HepG2 (cell line): ENCODE results near the gene ADIPOR2. TPM values are rescaled to one million over a fixed set of nuclear protein-coding genes. Genes with fewer than 3 reads are reported as not detected.
A peak's percentile ranks its signal among the peaks of the same experiment; 100 is the strongest.

Experiments
- CCAR2 ChIP-seq: fragments of 200-400 bp; formaldehyde crosslinking; optimal IDR thresholded peaks from 2 replicates; pipeline ENCODE3; 2018; ENCODE audit warnings: low read depth, mild to moderate bottlenecking, low read length, moderate library complexity
- CHD2 ChIP-seq: IDR thresholded peaks from 2 replicates; pipeline ENCODE4 v1.6.1; 2011; ENCODE audit warnings: low read depth, low read length, improper control_type of control experiment
- HHEX ChIP-seq: IDR thresholded peaks from 2 replicates; pipeline ENCODE4 v1.6.1; 2016; ENCODE audit warnings: control low read depth
- HOXA3 ChIP-seq: sonication (generic); formaldehyde crosslinking; IDR thresholded peaks from 2 replicates; pipeline ENCODE4 v1.5.0; 2020; ENCODE audit warnings: missing genetic modification reagents
- JDP2 ChIP-seq: sonication (generic); formaldehyde crosslinking; IDR thresholded peaks from 2 replicates; pipeline ENCODE4 v1.8.1; 2022; ENCODE audit warnings: missing genetic modification reagents, borderline replicate concordance
- NFATC3 ChIP-seq: sonication (generic); formaldehyde crosslinking; IDR thresholded peaks from 2 replicates; pipeline ENCODE4 v1.5.1; 2020; ENCODE audit warnings: mild to moderate bottlenecking, missing genetic modification reagents
- NFIC ChIP-seq: IDR thresholded peaks from 2 replicates; pipeline ENCODE4 v1.6.1; 2012; ENCODE audit warnings: mild to moderate bottlenecking, low read length, inconsistent platforms
- NR2F1 ChIP-seq, 2 experiments: fragments of 450-650 bp in 1 of 2; formaldehyde crosslinking in 1 of 2; IDR thresholded peaks; 2 replicates each; pipeline versions ENCODE4 v1.5.0 to v1.6.1; 2016 to 2020; ENCODE audit warnings: mild to moderate bottlenecking in 1 of 2, missing compliant biosample characterization in 1 of 2, missing genetic modification reagents in 1 of 2, moderate library complexity in 1 of 2
- PCBP2 ChIP-seq: fragments of 200-400 bp; formaldehyde crosslinking; optimal IDR thresholded peaks from 2 replicates; pipeline ENCODE3; 2018; ENCODE audit warnings: low read length, low read depth; ENCODE audit not compliant: poor library complexity, severe bottlenecking
- POGK ChIP-seq: sonication (generic); formaldehyde crosslinking; conservative IDR thresholded peaks from 2 replicates; pipeline ENCODE4 v1.8.0; 2022; ENCODE audit warnings: mild to moderate bottlenecking, moderate library complexity, missing genetic modification reagents
- RARG ChIP-seq: sonication (generic); formaldehyde crosslinking; IDR thresholded peaks from 2 replicates; pipeline ENCODE4 v1.4.0; 2020; ENCODE audit warnings: low read depth, mild to moderate bottlenecking, missing genetic modification reagents
- RFXAP ChIP-seq: sonication (generic); formaldehyde crosslinking; IDR thresholded peaks from 2 replicates; pipeline ENCODE4 v1.4.0; 2020; ENCODE audit warnings: missing genetic modification reagents, borderline replicate concordance
- SOX13 ChIP-seq, 3 experiments: fragments of 450-650 bp in 1 of 3; sonication (generic) in 1 of 3; formaldehyde crosslinking in 1 of 3; IDR thresholded peaks in 2 of 3; conservative IDR thresholded peaks in 1 of 3; 2 replicates each; pipeline versions ENCODE4 v1.5.0 to v1.6.1; 2016 to 2020; ENCODE audit warnings: antibody characterized with exemption in 1 of 3, mild to moderate bottlenecking in 1 of 3, missing compliant biosample characterization in 1 of 3, missing genetic modification reagents in 1 of 3, moderate library complexity in 1 of 3
- SRF ChIP-seq: IDR thresholded peaks from 2 replicates; pipeline ENCODE4 v1.6.1; 2011; ENCODE audit warnings: mild to moderate bottlenecking, low read depth, low read length, moderate library complexity
- SYNCRIP ChIP-seq: fragments of 200-400 bp; formaldehyde crosslinking; IDR thresholded peaks from 2 replicates; pipeline ENCODE4 v1.6.1; 2018; ENCODE audit warnings: mild to moderate bottlenecking, low read depth, low read length; ENCODE audit not compliant: insufficient read depth
- TFDP1 ChIP-seq: IDR thresholded peaks from 2 replicates; pipeline ENCODE4 v1.6.1; 2016; ENCODE audit warnings: missing compliant biosample characterization, missing genetic modification reagents, borderline replicate concordance
- YEATS2 ChIP-seq: sonication (generic); formaldehyde crosslinking; IDR thresholded peaks from 2 replicates; pipeline ENCODE4 v1.4.0; 2020; ENCODE audit warnings: missing genetic modification reagents, borderline replicate concordance
- ZBTB43 ChIP-seq: sonication (generic); formaldehyde crosslinking; conservative IDR thresholded peaks from 2 replicates; pipeline ENCODE4 v1.4.0; 2020; ENCODE audit warnings: missing genetic modification reagents
- ZC3H4 ChIP-seq: sonication (generic); formaldehyde crosslinking; IDR thresholded peaks from 2 replicates; pipeline ENCODE4 v1.4.0; 2020; ENCODE audit warnings: missing genetic modification reagents, borderline replicate concordance
- ZFP91 ChIP-seq: sonication (generic); formaldehyde crosslinking; IDR thresholded peaks from 2 replicates; pipeline ENCODE4 v1.9.0; 2022; ENCODE audit warnings: missing genetic modification reagents, mild to moderate bottlenecking, borderline replicate concordance
- ZMAT5 ChIP-seq: sonication (generic); formaldehyde crosslinking; IDR thresholded peaks from 2 replicates; pipeline ENCODE4 v1.5.0; 2020; ENCODE audit warnings: mild to moderate bottlenecking, low read depth, missing genetic modification reagents, borderline replicate concordance
- polyA plus RNA-seq, 8 experiments: library from polyadenylated mRNA; depleted of rRNA in 3 of 8; stranded (reverse) in 7 of 8; unstranded in 1 of 8; fragments of >200 nt; fragmentation: Illumina TruSeq in 4 of 8; extraction: Trizol in 4 of 8; gene quantifications; 2 replicates each; pipeline versions ENCODE4 v1.2.1 to v1.2.3, GENCODE V29; 2011 to 2016; ENCODE audit warnings: low read depth in 4 of 8, missing spikeins in 1 of 8, mixed read lengths in 1 of 8; ENCODE audit not compliant: insufficient read depth in 1 of 8
- total RNA-seq, 5 experiments: library from RNA; depleted of rRNA; stranded (reverse); fragments of >200 nt; fragmentation: Illumina TruSeq; extraction: Trizol; gene quantifications; 2 replicates each; pipeline ENCODE4 v1.2.3, GENCODE V29; 2016; ENCODE audit warnings: low read depth in 1 of 5

Gene ADIPOR2
- total and polyA plus RNA-seq, 2 of the 13 experiments (the other 11 are each of a cell fraction or from before 2014, with no cell fraction given): 35.2 to 52.2 TPM

GRCh38 chr12:1830981-1831963 lies 140.4 kb downstream of the ADIPOR2 start (continued):
- TF ChIP-seq NR2F1 (CRISPR knock-in tag; IDR thresholded peaks at IDR 0.05) (no peak), HHEX (CRISPR knock-in tag) (no peak), SOX13 (IDR thresholded peaks at IDR 0.05) (no peak), SOX13 (CRISPR knock-in tag; conservative IDR thresholded peaks at IDR 0.05 in 1 of 2, IDR thresholded peaks at IDR 0.05 in 1 of 2) (peak in 1 of 2 experiments; percentile 48; a peak in 2 of 4 replicates), SRF (no peak), TFDP1 (no peak), PCBP2 (no peak), POGK (CRISPR knock-in tag) (peak; percentile 69; the same call in 1 of the 2 replicates), NFIC (no peak), ZBTB43 (CRISPR knock-in tag) (peak; percentile 89), CHD2 (no peak), CCAR2 (no peak), JDP2 (CRISPR knock-in tag) (no peak), ZC3H4 (CRISPR knock-in tag) (no peak), NFATC3 (CRISPR knock-in tag) (no peak), ZFP91 (CRISPR knock-in tag) (peak; percentile 61), HOXA3 (peak; percentile 41; the same call in 1 of the 2 replicates), ZMAT5 (no peak), RARG (CRISPR knock-in tag) (no peak), YEATS2 (CRISPR knock-in tag) (peak; percentile 44; the same call in 1 of the 2 replicates), RFXAP (CRISPR knock-in tag) (peak; percentile 58; the same call in 1 of the 2 replicates), SYNCRIP (no peak)
